OCI-LY1 (cell line): ENCODE results near the gene MON2.

ENCODE experiments used
- H2AFZ ChIP-seq: fragments of 200-600 bp; sonication (generic), shearing (Covaris generic); 2 replicates; pipeline ENCODE4 v1.6.0; 2014; ENCODE audit warnings: antibody characterized with exemption, mild to moderate bottlenecking, low read length
- H3F3A ChIP-seq: fragments of 200-600 bp; sonication (generic), shearing (Covaris generic); 2 replicates; pipeline ENCODE4 v1.6.0; 2014; ENCODE audit warnings: mild to moderate bottlenecking, antibody characterized with exemption, low read length, moderate library complexity; ENCODE audit not compliant: insufficient read depth
- H3K27ac ChIP-seq: fragments of 200-600 bp; sonication (generic); 2 replicates; pipeline ENCODE4 v1.5.1; 2014; ENCODE audit warnings: low read length, mixed run types, mild to moderate bottlenecking, low read depth; ENCODE audit not compliant: poor library complexity, severe bottlenecking
- H3K27me3 ChIP-seq: fragments of 200-600 bp; sonication (generic); 2 replicates; pipeline ENCODE4 v1.6.0; 2014; ENCODE audit warnings: antibody characterized with exemption, mild to moderate bottlenecking, low read length, moderate library complexity; ENCODE audit not compliant: insufficient read depth
- H3K36me3 ChIP-seq: fragments of 200-600 bp; sonication (generic); 2 replicates; pipeline ENCODE4 v1.6.1; 2014; ENCODE audit warnings: mild to moderate bottlenecking, antibody characterized with exemption, low read length, moderate library complexity, mixed read lengths; ENCODE audit not compliant: insufficient read depth
- H3K4me1 ChIP-seq: fragments of 200-600 bp; sonication (generic); 2 replicates; pipeline ENCODE4 v1.5.1; 2014; ENCODE audit warnings: mild to moderate bottlenecking, low read length, moderate library complexity; ENCODE audit not compliant: insufficient read depth, severe bottlenecking
- H3K4me2 ChIP-seq: fragments of 200-600 bp; sonication (generic), shearing (Covaris generic); 2 replicates; pipeline ENCODE4 v1.6.1; 2014; ENCODE audit warnings: low read length
- H3K4me3 ChIP-seq: fragments of 200-600 bp; sonication (generic); 2 replicates; pipeline ENCODE4 v1.5.1; 2014; ENCODE audit warnings: low read length, low read depth, mild to moderate bottlenecking, mixed read lengths; ENCODE audit not compliant: poor library complexity, severe bottlenecking
- H3K79me2 ChIP-seq: fragments of 200-600 bp; shearing (Covaris generic); 2 replicates; pipeline ENCODE4 v1.6.1; 2016; ENCODE audit warnings: mixed run types, low read length, mixed read lengths; ENCODE audit not compliant: insufficient read depth
- H3K9ac ChIP-seq: fragments of 200-600 bp; sonication (generic), shearing (Covaris generic); 2 replicates; pipeline ENCODE4 v1.6.1; 2014; ENCODE audit warnings: mild to moderate bottlenecking, low read length, mixed read lengths
- H3K9me2 ChIP-seq: fragments of 200-600 bp; sonication (generic), shearing (Covaris generic); 2 replicates; pipeline ENCODE4 v1.6.1; 2014; ENCODE audit warnings: low read depth, mild to moderate bottlenecking, low read length, mixed read lengths
- H3K9me3 ChIP-seq: fragments of 200-600 bp; shearing (Covaris generic); 2 replicates; pipeline ENCODE4 v1.6.1; 2014; ENCODE audit warnings: low read length, mixed read lengths
- H4K20me1 ChIP-seq: fragments of 200-600 bp; sonication (generic), shearing (Covaris generic); 2 replicates; pipeline ENCODE4 v1.6.0; 2016; ENCODE audit warnings: mild to moderate bottlenecking, low read length; ENCODE audit not compliant: insufficient read depth
- CTCF ChIP-seq: fragments of 200-600 bp; sonication (generic), shearing (Covaris generic); IDR thresholded peaks from 2 replicates; pipeline ENCODE4 v1.5.1; 2017; ENCODE audit warnings: mild to moderate bottlenecking, antibody characterized with exemption, low read length, moderate library complexity, mixed read lengths
- EZH2 ChIP-seq: fragments of 200-600 bp; sonication (generic), shearing (Covaris generic); IDR thresholded peaks from 2 replicates; pipeline ENCODE4 v1.8.0; 2017; ENCODE audit warnings: borderline replicate concordance, mixed run types, mild to moderate bottlenecking, antibody characterized with exemption, low read length, moderate library complexity, mixed read lengths

Gene MON2

DNA sequence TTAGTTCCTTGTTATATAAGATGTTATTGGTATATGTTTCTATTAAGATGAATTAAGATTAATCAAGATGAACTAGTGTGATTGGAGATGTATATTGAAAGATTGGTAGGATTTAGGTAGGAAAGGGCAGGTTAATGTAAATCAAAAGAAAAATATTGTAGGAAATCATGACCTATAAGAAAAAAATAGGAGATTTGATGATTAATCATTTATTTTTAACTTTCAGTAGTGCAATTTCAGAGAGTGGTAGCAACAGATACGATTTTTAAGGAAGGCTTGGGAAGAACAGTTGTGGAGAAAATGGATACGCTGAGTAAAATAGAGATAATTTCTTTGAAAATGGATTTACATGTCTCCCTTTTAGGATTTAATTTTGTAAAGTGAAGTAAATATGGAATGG is 73.7 kb downstream of the MON2 start:
- no peak overlapping the region for H3K27ac ChIP-seq
- H3K4me2 ChIP-seq: no peak overlapping the region
- H3K9me3 ChIP-seq: no peaks in the 10 kb centered on the region
- no peak overlapping the region for H2AFZ ChIP-seq
- no peaks in the 10 kb centered on the region for H3K27me3 ChIP-seq
- H4K20me1 ChIP-seq: no peaks in the 10 kb centered on the region
- H3K9ac ChIP-seq: no peak overlapping the region
- TF ChIP-seq EZH2: no peak
- H3K9me2 ChIP-seq: no peaks in the 10 kb centered on the region
- no peak overlapping the region for H3K4me3 ChIP-seq
- H3K4me1 ChIP-seq: no peaks in the 10 kb centered on the region
- no peaks in the 10 kb centered on the region for H3K79me2 ChIP-seq
- no peaks in the 10 kb centered on the region for H3F3A ChIP-seq
- H3K36me3 ChIP-seq: peaks cover 36% of the 10 kb centered on the region

GRCh38 chr12:62542814-62543213 is 76.2 kb downstream of the MON2 start:
- Histone ChIP-seq H3K9me3 (no peaks in the 10 kb centered on the region), H3K79me2 (no peaks in the 10 kb centered on the region), H3K4me3 (no peak overlapping the region), H3K9ac (no peak overlapping the region), H3K27ac (no peak overlapping the region), H3K27me3 (no peaks in the 10 kb centered on the region), H2AFZ (no peak overlapping the region), H3K36me3 (peaks cover 42% of the 10 kb centered on the region), H3K4me1 (no peaks in the 10 kb centered on the region), H3K9me2 (no peaks in the 10 kb centered on the region), H3F3A (no peaks in the 10 kb centered on the region), H3K4me2 (no peak overlapping the region), H4K20me1 (no peaks in the 10 kb centered on the region)
- TF ChIP-seq EZH2: no peak
- TF ChIP-seq CTCF: no peak

DNA sequence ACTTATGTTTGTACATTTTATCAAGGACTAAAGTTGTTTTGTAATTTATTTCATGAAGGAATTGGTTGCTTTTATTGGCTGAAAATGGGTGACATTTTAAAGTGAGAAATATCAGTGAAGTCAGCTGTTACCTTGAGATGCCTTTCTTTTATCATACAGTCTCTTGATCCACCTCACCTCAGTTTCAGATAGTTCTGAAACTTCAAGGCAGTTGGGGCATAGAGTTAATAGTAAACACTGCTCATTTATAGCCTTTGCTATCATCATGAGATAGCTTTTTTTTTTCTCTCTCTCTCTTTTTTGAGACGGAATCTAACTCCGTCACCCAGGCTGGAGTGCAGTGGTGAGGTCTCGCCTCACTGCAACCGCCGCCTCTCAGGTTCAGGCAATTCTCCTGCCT is 76.7 kb downstream of the MON2 start:
- Histone ChIP-seq H3K9me3 (no peaks in the 10 kb centered on the region), H3K79me2 (no peaks in the 10 kb centered on the region), H3K9ac (no peak overlapping the region), H3K9me2 (no peaks in the 10 kb centered on the region), H3K27ac (no peak overlapping the region), H3K4me1 (no peaks in the 10 kb centered on the region), H3K4me3 (no peak overlapping the region), H3K4me2 (no peak overlapping the region), H3K36me3 (peaks cover 41% of the 10 kb centered on the region), H3K27me3 (no peaks in the 10 kb centered on the region), H2AFZ (no peak overlapping the region), H3F3A (no peaks in the 10 kb centered on the region), H4K20me1 (no peaks in the 10 kb centered on the region)
- no peak for TF ChIP-seq CTCF
- TF ChIP-seq EZH2: no peak

GRCh38 chr12:62543741-62544140 is 77.1 kb downstream of the MON2 start:
- TF ChIP-seq CTCF (no peak), EZH2 (no peak)
- no peak overlapping the region for H3K27ac ChIP-seq

More at GRCh38 chr12:62543741-62544140, 77.1 kb downstream of the MON2 start:
- Histone ChIP-seq H2AFZ (no peak overlapping the region), H3K9me2 (no peaks in the 10 kb centered on the region), H3K4me2 (no peak overlapping the region), H3F3A (no peaks in the 10 kb centered on the region), H3K9ac (no peak overlapping the region), H3K4me1 (no peaks in the 10 kb centered on the region), H3K79me2 (no peaks in the 10 kb centered on the region), H4K20me1 (no peaks in the 10 kb centered on the region), H3K4me3 (no peak overlapping the region), H3K9me3 (no peaks in the 10 kb centered on the region), H3K27me3 (no peaks in the 10 kb centered on the region), H3K36me3 (peaks cover 40% of the 10 kb centered on the region)
